WTC11 (cell line): Measurements from ENCODE around the gene CCSER1. TPM values are rescaled to one million over a fixed set of nuclear protein-coding genes. Genes with fewer than 3 reads are reported as not detected.

Experiments
- ATAC-seq: fragments of 200-7000 bp; cut with Tn5 transposase; 2 replicates; pipeline ENCODE4 v1.10.0; 2021; ENCODE audit warnings: mild to moderate bottlenecking, moderate library complexity
- CTCF ChIA-PET: fragments of 300-600 bp; sonication (Branson Sonifier 250); formaldehyde crosslinking; loops from one replicate; lab custom pipeline; 2021; ENCODE audit warnings: antibody characterized with exemption; lab: Charles Lee
- POLR2A ChIA-PET: fragments of 350-600 bp; sonication (Branson Sonifier 250); formaldehyde crosslinking; loops from one replicate; lab custom pipeline; 2021; ENCODE audit warnings: antibody characterized with exemption; lab: Charles Lee
- DNase-seq: peaks from one replicate; pipeline ENCODE4 v3.0.0; 2021; ENCODE audit warnings: low spot score
- H3K27ac Mint-ChIP-seq: 2 replicates; pipeline ENCODE4 v1.8.0; 2021; ENCODE audit warnings: mixed read lengths
- H3K27me3 Mint-ChIP-seq: 2 replicates; pipeline ENCODE4 v1.8.0; 2021; ENCODE audit warnings: low read depth, mild to moderate bottlenecking, moderate library complexity, mixed read lengths
- H3K36me3 Mint-ChIP-seq: 2 replicates; pipeline ENCODE4 v1.8.0; 2021; ENCODE audit warnings: mixed read lengths
- H3K4me1 Mint-ChIP-seq: 2 replicates; pipeline ENCODE4 v1.8.0; 2022; ENCODE audit warnings: mixed read lengths
- H3K4me3 Mint-ChIP-seq: 2 replicates; pipeline ENCODE4 v1.8.0; 2021; ENCODE audit warnings: mild to moderate bottlenecking, moderate library complexity, mixed read lengths
- H3K9me3 Mint-ChIP-seq: 2 replicates; pipeline ENCODE4 v1.8.0; 2021; ENCODE audit warnings: mixed read lengths
- AFF4 ChIP-seq: sonication (generic); formaldehyde crosslinking; IDR thresholded peaks from 2 replicates; pipeline ENCODE4 v1.8.1; 2023; ENCODE audit warnings: mild to moderate bottlenecking, missing genetic modification reagents, borderline replicate concordance
- ELF4 ChIP-seq: sonication (generic); formaldehyde crosslinking; IDR thresholded peaks from 2 replicates; pipeline ENCODE4 v1.8.1; 2022; ENCODE audit warnings: low read depth, mild to moderate bottlenecking, moderate library complexity, missing genetic modification reagents
- FOXJ3 ChIP-seq: sonication (generic); formaldehyde crosslinking; IDR thresholded peaks from 2 replicates; pipeline ENCODE4 v1.9.0; 2021; ENCODE audit warnings: missing genetic modification reagents, mild to moderate bottlenecking, borderline replicate concordance
- GRHL2 ChIP-seq: fragments of 250-450 bp; sonication (Bioruptor Pico); IDR thresholded peaks from 2 replicates; pipeline ENCODE4 v1.8.0; 2022; ENCODE audit warnings: mild to moderate bottlenecking, moderate library complexity; ENCODE audit not compliant: insufficient replicate concordance, severe bottlenecking
- HMGXB4 ChIP-seq: sonication (generic); formaldehyde crosslinking; IDR thresholded peaks from 2 replicates; pipeline ENCODE4 v1.8.1; 2023; ENCODE audit warnings: mild to moderate bottlenecking, moderate library complexity, missing genetic modification reagents
- IRF2 ChIP-seq: sonication (generic); formaldehyde crosslinking; IDR thresholded peaks from 2 replicates; pipeline ENCODE4 v1.8.0; 2022; ENCODE audit warnings: low read depth, missing genetic modification reagents, borderline replicate concordance
- JAZF1 ChIP-seq: fragments of 250-450 bp; sonication (Bioruptor Pico); IDR thresholded peaks from 2 replicates; pipeline ENCODE4 v1.9.0; 2021; ENCODE audit warnings: moderate library complexity, mild to moderate bottlenecking, inconsistent platforms
- MXD4 ChIP-seq: fragments of 250-450 bp; sonication (Bioruptor Pico); IDR thresholded peaks from 2 replicates; pipeline ENCODE4 v1.8.0; 2021; ENCODE audit warnings: mild to moderate bottlenecking, moderate library complexity, borderline replicate concordance
- NFE2L1 ChIP-seq: sonication (generic); formaldehyde crosslinking; IDR thresholded peaks from 2 replicates; pipeline ENCODE4 v1.8.1; 2023; ENCODE audit warnings: missing genetic modification reagents
- NR2C2 ChIP-seq: sonication (generic); formaldehyde crosslinking; IDR thresholded peaks from 2 replicates; pipeline ENCODE4 v1.8.0; 2022; ENCODE audit warnings: mild to moderate bottlenecking, missing genetic modification reagents
- PRRX2 ChIP-seq: fragments of 250-450 bp; sonication (Bioruptor Pico); IDR thresholded peaks from 2 replicates; pipeline ENCODE4 v1.8.0; 2021; ENCODE audit warnings: mild to moderate bottlenecking
- RORB ChIP-seq: fragments of 250-450 bp; sonication (Bioruptor Pico); IDR thresholded peaks from 2 replicates; pipeline ENCODE4 v1.9.0; 2021; ENCODE audit warnings: mild to moderate bottlenecking
- SOX15 ChIP-seq: fragments of 250-450 bp; sonication (Bioruptor Pico); IDR thresholded peaks from 2 replicates; pipeline ENCODE4 v1.9.0; 2021; ENCODE audit warnings: mild to moderate bottlenecking
- SP1 ChIP-seq: sonication (generic); formaldehyde crosslinking; conservative IDR thresholded peaks from 2 replicates; pipeline ENCODE4 v1.8.1; 2022; ENCODE audit warnings: missing genetic modification reagents
- TCF7 ChIP-seq: sonication (generic); formaldehyde crosslinking; IDR thresholded peaks from 2 replicates; pipeline ENCODE4 v1.8.0; 2022; ENCODE audit warnings: mild to moderate bottlenecking, low read depth, missing genetic modification reagents, moderate library complexity
- TEAD1 ChIP-seq: sonication (generic); formaldehyde crosslinking; IDR thresholded peaks from 2 replicates; pipeline ENCODE4 v1.8.0; 2022; ENCODE audit warnings: mild to moderate bottlenecking, missing genetic modification reagents
- TP53 ChIP-seq: sonication (generic); formaldehyde crosslinking; IDR thresholded peaks from 2 replicates; pipeline ENCODE4 v1.8.1; 2023; ENCODE audit warnings: mild to moderate bottlenecking, missing genetic modification reagents
- ZBTB43 ChIP-seq: sonication (generic); formaldehyde crosslinking; IDR thresholded peaks from 2 replicates; pipeline ENCODE4 v1.8.1; 2023; ENCODE audit warnings: mild to moderate bottlenecking, missing genetic modification reagents
- ZNF121 ChIP-seq: sonication (generic); formaldehyde crosslinking; IDR thresholded peaks from 2 replicates; pipeline ENCODE4 v1.8.0; 2023; ENCODE audit warnings: missing genetic modification reagents
- ZNF232 ChIP-seq: sonication (generic); formaldehyde crosslinking; IDR thresholded peaks from 2 replicates; pipeline ENCODE4 v1.8.0; 2022; ENCODE audit warnings: mild to moderate bottlenecking, missing genetic modification reagents
- ZNF671 ChIP-seq: fragments of 250-450 bp; sonication (Bioruptor Pico); IDR thresholded peaks from 2 replicates; pipeline ENCODE4 v1.8.0; 2021; ENCODE audit warnings: mild to moderate bottlenecking
- total RNA-seq: library from RNA; stranded (reverse); gene quantifications from 3 replicates; pipeline ENCODE4 v1.2.3, GENCODE V29; 2021
- TF ChIP-seq, protein P1 (sequence below): fragments of 250-450 bp; sonication (Bioruptor Pico); IDR thresholded peaks from 2 replicates; pipeline ENCODE4 v1.8.0; 2021; ENCODE audit warnings: mild to moderate bottlenecking
- TF ChIP-seq, protein P2 (sequence below): sonication (generic); formaldehyde crosslinking; IDR thresholded peaks from 2 replicates; pipeline ENCODE4 v1.8.1; 2022; ENCODE audit warnings: mild to moderate bottlenecking, missing genetic modification reagents, moderate library complexity, borderline replicate concordance
- TF ChIP-seq, protein P3 (sequence below): sonication (generic); formaldehyde crosslinking; IDR thresholded peaks from 2 replicates; pipeline ENCODE4 v1.8.0; 2022; ENCODE audit warnings: mild to moderate bottlenecking, missing genetic modification reagents
- TF ChIP-seq, protein P4 (sequence below): fragments of 250-450 bp; sonication (Bioruptor Pico); IDR thresholded peaks from 2 replicates; pipeline ENCODE4 v1.9.0; 2021; ENCODE audit warnings: mild to moderate bottlenecking

CCSER1 gene
- total RNA-seq, 1 experiment from 2014 or later = 0.87 TPM

DNA sequence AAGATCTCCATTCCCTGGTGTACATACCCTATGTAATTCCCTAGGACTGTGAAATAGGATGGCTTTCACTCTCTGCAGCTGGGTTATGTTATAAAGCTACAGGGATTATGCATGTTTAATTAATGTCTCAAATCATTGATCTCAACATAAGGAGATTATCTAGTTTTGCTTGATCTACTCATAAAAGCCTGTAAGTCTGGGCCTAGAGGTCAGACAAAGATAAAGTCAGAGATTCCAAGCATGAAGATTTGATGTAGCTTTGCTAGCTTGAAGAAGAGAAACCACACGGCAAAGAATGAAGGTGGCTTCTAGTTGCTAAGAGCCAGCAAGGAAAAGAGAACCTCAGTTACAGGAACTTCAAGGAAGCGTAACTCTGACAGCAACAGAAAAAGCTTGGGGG is 456.9 kb downstream of the CCSER1 start:
- ATAC-seq = no peak
- Mint-ChIP-seq H3K27me3 (no peaks in the 10 kb centered on the region), H3K9me3 (no peaks in the 10 kb centered on the region; the same call in 1 of the 2 replicates), H3K27ac (peak overlapping the region; percentile 49), H3K36me3 (no peaks in the 10 kb centered on the region), H3K4me3 (no peak overlapping the region), H3K4me1 (peaks cover 34% of the 10 kb centered on the region)
- no peak for DNase-seq
- ChIA-PET POLR2A (no interaction called here), CTCF (no interaction called here)
- TF ChIP-seq ELF4 (CRISPR knock-in tag) = no peak
- TF ChIP-seq PRRX2 = no peak
- no peak for TF ChIP-seq ZBTB43 (CRISPR knock-in tag)
- TF ChIP-seq SOX15 (CRISPR knock-in tag) = no peak
- no peak for TF ChIP-seq TEAD1 (CRISPR knock-in tag)
- TF ChIP-seq JAZF1 = no peak
- TF ChIP-seq, protein P1, sequence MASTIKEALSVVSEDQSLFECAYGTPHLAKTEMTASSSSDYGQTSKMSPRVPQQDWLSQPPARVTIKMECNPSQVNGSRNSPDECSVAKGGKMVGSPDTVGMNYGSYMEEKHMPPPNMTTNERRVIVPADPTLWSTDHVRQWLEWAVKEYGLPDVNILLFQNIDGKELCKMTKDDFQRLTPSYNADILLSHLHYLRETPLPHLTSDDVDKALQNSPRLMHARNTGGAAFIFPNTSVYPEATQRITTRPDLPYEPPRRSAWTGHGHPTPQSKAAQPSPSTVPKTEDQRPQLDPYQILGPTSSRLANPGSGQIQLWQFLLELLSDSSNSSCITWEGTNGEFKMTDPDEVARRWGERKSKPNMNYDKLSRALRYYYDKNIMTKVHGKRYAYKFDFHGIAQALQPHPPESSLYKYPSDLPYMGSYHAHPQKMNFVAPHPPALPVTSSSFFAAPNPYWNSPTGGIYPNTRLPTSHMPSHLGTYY = no peak
- TF ChIP-seq NFE2L1 (CRISPR knock-in tag) = no peak
- no peak for TF ChIP-seq TP53 (CRISPR knock-in tag)
- TF ChIP-seq ZNF232 (CRISPR knock-in tag) = no peak
- TF ChIP-seq AFF4 = no peak

- Mint-ChIP-seq H3K9me3 (peaks cover 7% of the 10 kb centered on the region), H3K27me3 (no peaks in the 10 kb centered on the region), H3K36me3 (peaks cover 5% of the 10 kb centered on the region; the same call in 1 of the 2 replicates), H3K4me1 (peaks cover 21% of the 10 kb centered on the region), H3K27ac (no peak overlapping the region), H3K4me3 (no peak overlapping the region)
- ATAC-seq (no peak), DNase-seq (no peak)
- TF ChIP-seq FOXJ3 (CRISPR knock-in tag) = no peak
- no peak for TF ChIP-seq NR2C2
- TF ChIP-seq ZNF121 (CRISPR knock-in tag) = no peak
- no peak for TF ChIP-seq GRHL2
- no peak for TF ChIP-seq HMGXB4
- TF ChIP-seq, protein P2, sequence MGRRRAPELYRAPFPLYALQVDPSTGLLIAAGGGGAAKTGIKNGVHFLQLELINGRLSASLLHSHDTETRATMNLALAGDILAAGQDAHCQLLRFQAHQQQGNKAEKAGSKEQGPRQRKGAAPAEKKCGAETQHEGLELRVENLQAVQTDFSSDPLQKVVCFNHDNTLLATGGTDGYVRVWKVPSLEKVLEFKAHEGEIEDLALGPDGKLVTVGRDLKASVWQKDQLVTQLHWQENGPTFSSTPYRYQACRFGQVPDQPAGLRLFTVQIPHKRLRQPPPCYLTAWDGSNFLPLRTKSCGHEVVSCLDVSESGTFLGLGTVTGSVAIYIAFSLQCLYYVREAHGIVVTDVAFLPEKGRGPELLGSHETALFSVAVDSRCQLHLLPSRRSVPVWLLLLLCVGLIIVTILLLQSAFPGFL (CRISPR knock-in tag) = no peak
- no peak for TF ChIP-seq NFE2L1 (CRISPR knock-in tag)
- TF ChIP-seq MXD4 (CRISPR knock-in tag) = no peak
- no peak for TF ChIP-seq IRF2
- TF ChIP-seq SP1 (CRISPR knock-in tag) = no peak
- TF ChIP-seq, protein P3, sequence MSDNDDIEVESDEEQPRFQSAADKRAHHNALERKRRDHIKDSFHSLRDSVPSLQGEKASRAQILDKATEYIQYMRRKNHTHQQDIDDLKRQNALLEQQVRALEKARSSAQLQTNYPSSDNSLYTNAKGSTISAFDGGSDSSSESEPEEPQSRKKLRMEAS (CRISPR knock-in tag) = no peak
- no peak for TF ChIP-seq ELF4 (CRISPR knock-in tag)
- TF ChIP-seq TCF7 (CRISPR knock-in tag) = no peak
- no peak for TF ChIP-seq SOX15 (CRISPR knock-in tag)
- TF ChIP-seq, protein P4, sequence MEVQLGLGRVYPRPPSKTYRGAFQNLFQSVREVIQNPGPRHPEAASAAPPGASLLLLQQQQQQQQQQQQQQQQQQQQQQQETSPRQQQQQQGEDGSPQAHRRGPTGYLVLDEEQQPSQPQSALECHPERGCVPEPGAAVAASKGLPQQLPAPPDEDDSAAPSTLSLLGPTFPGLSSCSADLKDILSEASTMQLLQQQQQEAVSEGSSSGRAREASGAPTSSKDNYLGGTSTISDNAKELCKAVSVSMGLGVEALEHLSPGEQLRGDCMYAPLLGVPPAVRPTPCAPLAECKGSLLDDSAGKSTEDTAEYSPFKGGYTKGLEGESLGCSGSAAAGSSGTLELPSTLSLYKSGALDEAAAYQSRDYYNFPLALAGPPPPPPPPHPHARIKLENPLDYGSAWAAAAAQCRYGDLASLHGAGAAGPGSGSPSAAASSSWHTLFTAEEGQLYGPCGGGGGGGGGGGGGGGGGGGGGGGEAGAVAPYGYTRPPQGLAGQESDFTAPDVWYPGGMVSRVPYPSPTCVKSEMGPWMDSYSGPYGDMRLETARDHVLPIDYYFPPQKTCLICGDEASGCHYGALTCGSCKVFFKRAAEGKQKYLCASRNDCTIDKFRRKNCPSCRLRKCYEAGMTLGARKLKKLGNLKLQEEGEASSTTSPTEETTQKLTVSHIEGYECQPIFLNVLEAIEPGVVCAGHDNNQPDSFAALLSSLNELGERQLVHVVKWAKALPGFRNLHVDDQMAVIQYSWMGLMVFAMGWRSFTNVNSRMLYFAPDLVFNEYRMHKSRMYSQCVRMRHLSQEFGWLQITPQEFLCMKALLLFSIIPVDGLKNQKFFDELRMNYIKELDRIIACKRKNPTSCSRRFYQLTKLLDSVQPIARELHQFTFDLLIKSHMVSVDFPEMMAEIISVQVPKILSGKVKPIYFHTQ = no peak
- no peak for TF ChIP-seq RORB (CRISPR knock-in tag)
- TF ChIP-seq ZNF671 (CRISPR knock-in tag) = no peak
- ChIA-PET CTCF (no interaction called here), POLR2A (no interaction called here)
These were observed 458.8 kb downstream of the CCSER1 start for GRCh38 chr4:90585961-90586360.
